ENCODE results near the gene CBLL1.

Gene CBLL1

GRCh38 chr7:107746006-107746405, 2.1 kb downstream of the CBLL1 start:
- DNase-seq: no peak

GRCh38 chr7:107751113-107751512, 7.2 kb downstream of the CBLL1 start:
- DNase-seq: no peak

GRCh38 chr7:107754642-107755041, 10.7 kb downstream of the CBLL1 start:
- DNase-seq: no peak

GRCh38 chr7:107758667-107759066, 14.7 kb downstream of the CBLL1 start:
- DNase-seq: no peak

- no peak for DNase-seq
These were observed 23.4 kb downstream of the CBLL1 start for GRCh38 chr7:107767391-107767790.

- DNase-seq: no peak
These were observed 24.3 kb downstream of the CBLL1 start for GRCh38 chr7:107768263-107768662.

- no peak for DNase-seq
These were observed 29.1 kb downstream of the CBLL1 start for GRCh38 chr7:107773027-107773426.

- no peak for DNase-seq
These were observed 33.8 kb downstream of the CBLL1 start for GRCh38 chr7:107777702-107778101.

- DNase-seq: no peak
These were observed 34.3 kb downstream of the CBLL1 start for GRCh38 chr7:107778283-107778682.

- no peak for DNase-seq
These were observed 35.7 kb downstream of the CBLL1 start for GRCh38 chr7:107779647-107780099.

- no peak for DNase-seq
These were observed 38.4 kb downstream of the CBLL1 start for GRCh38 chr7:107782374-107782773.

- DNase-seq: no peak
These were observed 39.7 kb downstream of the CBLL1 start for GRCh38 chr7:107783648-107784047.

GRCh38 chr7:107785170-107785569, 41.2 kb downstream of the CBLL1 start:
- no peak for DNase-seq

GRCh38 chr7:107785926-107786325, 42.0 kb downstream of the CBLL1 start:
- DNase-seq: no peak

GRCh38 chr7:107788216-107788615, 44.3 kb downstream of the CBLL1 start:
- DNase-seq: no peak

GRCh38 chr7:107788662-107789061, 44.7 kb downstream of the CBLL1 start:
- DNase-seq: no peak

GRCh38 chr7:107789647-107790046, 45.7 kb downstream of the CBLL1 start:
- DNase-seq: no peak

GRCh38 chr7:107792364-107792763, 48.4 kb downstream of the CBLL1 start:
- no peak for DNase-seq

GRCh38 chr7:107799647-107800264, 55.8 kb downstream of the CBLL1 start:
- DNase-seq: no peak

- no peak for DNase-seq
These were observed 59.2 kb downstream of the CBLL1 start, which contains the start of gene SLC26A3 for GRCh38 chr7:107803009-107803610. SLC26A3 (minus strand) TSS chr7:107803223; CDS start chr7:107794509, 8,714 bp downstream.

- no peak for DNase-seq
These were observed 65.2 kb downstream of the CBLL1 start for GRCh38 chr7:107809179-107809578.

GRCh38 chr7:107810626-107811025, 66.7 kb downstream of the CBLL1 start:
- DNase-seq: no peak
